ENCODE data around the gene DUOX1.

DNA sequence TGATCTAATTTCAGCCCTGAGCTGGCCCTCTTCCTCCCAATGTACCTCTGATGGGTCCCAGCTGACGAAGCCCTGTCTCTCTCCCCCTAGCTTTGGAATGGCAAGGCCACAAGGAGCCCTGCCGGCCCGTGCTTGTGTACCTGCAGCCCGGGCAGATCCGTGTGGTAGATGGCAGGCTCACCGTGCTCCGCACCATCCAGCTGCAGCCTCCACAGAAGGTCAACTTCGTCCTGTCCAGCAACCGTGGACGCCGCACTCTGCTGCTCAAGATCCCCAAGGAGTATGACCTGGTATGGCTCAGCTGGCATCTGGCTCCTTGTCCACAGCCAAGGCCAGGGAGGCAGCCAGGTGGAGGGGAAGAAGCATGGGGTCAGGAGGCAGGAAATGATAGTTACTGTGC, 14.2 kb downstream of the DUOX1 start:
- TF ChIP-seq POLR2A (IDR thresholded peaks at IDR 0.05; ENCODE audit: low read depth, low read length) (no peak), POLR2AphosphoS5 (IDR thresholded peaks at IDR 0.05; ENCODE audit: low read depth, low read length) (no peak)

Measured in GM12892 (cell line).